Measurements from ENCODE around the gene CMTM8. TPM values are rescaled to one million over a fixed set of nuclear protein-coding genes. Genes with fewer than 3 reads are reported as not detected.

The CMTM8 gene
- total and polyA plus RNA-seq, 7 donors: 0.49 to 7.9 (median 4.3) TPM; not detected in 1

- peaks cover 0 to 9% (median 4%) of the 10 kb centered on the region in 4 donors for H3K4me1 ChIP-seq
- intact Hi-C loops (cut with DNase I): no loop called here
- no peak for DNase-seq
- H3K36me3 ChIP-seq: no peaks in the 10 kb centered on the region
- 93 to 97% methylated on average over 2 of the region's 2 CpGs for WGBS, 2 donors
- no peak overlapping the region for H3K27ac ChIP-seq
- H3K27me3 ChIP-seq: peaks cover 0 to 20% (median 7%) of the 10 kb centered on the region in 3 donors
- H3K4me3 ChIP-seq: no peak overlapping the region
- no peak for TF ChIP-seq CTCF (IDR thresholded peaks at IDR 0.05)
- TF ChIP-seq POLR2AphosphoS5 (IDR thresholded peaks at IDR 0.05): no peak
- TF ChIP-seq POLR2A (IDR thresholded peaks at IDR 0.05): no peak
- TF ChIP-seq EP300 (IDR thresholded peaks at IDR 0.05): no peak
- H3K9me3 ChIP-seq: no peaks in the 10 kb centered on the region
Observed at GRCh38 chr3:32243519-32243918, 5.0 kb downstream of the CMTM8 start.

GRCh38 chr3:32245200-32245599 lies 6.7 kb downstream of the CMTM8 start:
- 58 to 61% methylated on average over 2 of the region's 2 CpGs for WGBS, 2 donors
- H3K27ac ChIP-seq: no peak overlapping the region
- H3K27me3 ChIP-seq: peaks cover 0 to 8% (median 0%) of the 10 kb centered on the region in 3 donors
- intact Hi-C loops (cut with DNase I): no loop called here
- H3K36me3 ChIP-seq: no peaks in the 10 kb centered on the region
- no peak for DNase-seq
- TF ChIP-seq EP300 (IDR thresholded peaks at IDR 0.05): no peak
- TF ChIP-seq POLR2AphosphoS5 (IDR thresholded peaks at IDR 0.05): no peak
- TF ChIP-seq POLR2A (IDR thresholded peaks at IDR 0.05): no peak
- TF ChIP-seq CTCF (IDR thresholded peaks at IDR 0.05): no peak
- no peaks in the 10 kb centered on the region for H3K9me3 ChIP-seq
- H3K4me1 ChIP-seq: no peaks in the 10 kb centered on the region
- H3K4me3 ChIP-seq: no peak overlapping the region

DNA sequence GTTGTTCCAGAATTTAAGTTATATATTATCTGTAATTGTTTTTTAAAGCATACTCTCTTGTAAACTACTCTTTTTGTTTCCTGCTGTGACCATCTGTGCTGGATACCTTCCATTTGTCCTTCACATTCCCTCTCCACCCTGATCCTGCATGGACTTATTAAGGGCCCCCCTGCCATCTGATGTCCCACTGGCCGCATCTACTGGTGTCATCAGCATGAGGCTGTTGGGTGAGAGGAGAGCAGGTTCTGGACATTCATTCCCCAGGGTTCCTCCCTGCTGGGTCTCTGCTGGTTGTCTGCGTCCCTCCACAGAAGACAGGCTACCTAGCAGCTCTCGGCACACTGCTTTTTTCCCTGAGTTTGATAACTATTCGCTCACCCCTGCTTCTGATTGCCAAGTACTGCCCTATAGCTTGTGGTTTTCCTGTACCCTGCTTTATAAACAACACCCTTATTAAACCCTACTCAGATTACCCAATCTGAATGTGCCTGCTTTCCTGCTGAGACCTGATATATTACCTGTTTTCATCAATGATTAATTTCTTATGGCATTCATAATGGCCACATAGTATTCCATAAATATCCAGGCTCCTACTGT lies 7.7 kb downstream of the CMTM8 start:
- no peak for DNase-seq
- TF ChIP-seq EP300 (IDR thresholded peaks at IDR 0.05) (no peak), CTCF (IDR thresholded peaks at IDR 0.05) (no peak), POLR2AphosphoS5 (IDR thresholded peaks at IDR 0.05) (no peak), POLR2A (IDR thresholded peaks at IDR 0.05) (no peak)
- Histone ChIP-seq H3K36me3 (no peaks in the 10 kb centered on the region), H3K27me3 (no peaks in the 10 kb centered on the region), H3K27ac (no peak overlapping the region), H3K4me3 (no peak overlapping the region), H3K4me1 (no peaks in the 10 kb centered on the region), H3K9me3 (no peaks in the 10 kb centered on the region)
- 88% methylated on average over 4 of the region's 4 CpGs for WGBS, 2 donors
- intact Hi-C loops (cut with DNase I): no loop called here

DNA sequence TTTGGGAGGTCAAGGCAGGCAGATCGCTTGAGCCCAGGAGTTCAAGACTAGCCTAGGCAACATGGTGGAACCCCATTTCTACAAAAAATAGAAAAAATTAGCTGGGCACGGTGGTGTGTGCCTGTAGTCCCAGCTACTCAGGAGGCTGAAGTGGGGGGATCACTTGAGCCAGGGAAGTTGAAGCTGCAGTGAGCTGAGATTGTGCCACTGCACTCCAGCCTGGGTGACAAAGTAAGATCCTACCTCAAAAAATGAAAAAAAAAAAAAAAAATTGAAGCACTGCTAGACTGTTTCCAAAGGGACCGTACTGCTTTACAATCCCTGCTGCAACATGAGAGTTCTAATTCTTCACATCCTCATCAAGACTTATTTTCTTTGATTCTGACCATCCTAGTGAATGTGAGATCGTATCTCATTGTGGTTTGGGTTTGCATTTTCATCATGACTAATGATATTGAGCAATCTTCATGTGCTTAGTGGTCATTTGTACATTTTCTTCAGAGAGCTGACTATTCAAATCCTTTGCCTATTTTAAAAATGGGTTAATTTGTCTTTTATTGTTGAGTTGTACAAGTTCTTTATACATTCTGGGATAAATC lies 10.8 kb downstream of the CMTM8 start:
- TF ChIP-seq POLR2AphosphoS5 (IDR thresholded peaks at IDR 0.05) (no peak), CTCF (IDR thresholded peaks at IDR 0.05) (no peak), POLR2A (IDR thresholded peaks at IDR 0.05) (no peak), EP300 (IDR thresholded peaks at IDR 0.05) (no peak)
- no peak for DNase-seq
- Histone ChIP-seq H3K4me1 (no peaks in the 10 kb centered on the region), H3K36me3 (no peaks in the 10 kb centered on the region), H3K27ac (no peak overlapping the region), H3K27me3 (no peaks in the 10 kb centered on the region), H3K4me3 (no peak overlapping the region), H3K9me3 (no peaks in the 10 kb centered on the region)
- intact Hi-C loops (cut with DNase I): no loop called here
- 87 to 91% methylated on average over 4 of the region's 4 CpGs for WGBS, 2 donors

Data from sigmoid colon (tissue), 7 donors.